Vagina (tissue), 2 donors: ENCODE data around the gene PTPN4.

Experiments
- POLR2AphosphoS5 ChIP-seq, 2 donors: sonication (generic); formaldehyde crosslinking; IDR thresholded peaks; one replicate each; pipeline ENCODE4 v1.9.0; 2017; ENCODE audit warnings: antibody characterized with exemption in 2 of 2, mild to moderate bottlenecking in 2 of 2, low read depth in 1 of 2; ENCODE audit not compliant: insufficient read depth in 1 of 2
- TF ChIP-seq, protein P1 (sequence below), 3 experiments: fragments of 450-650 bp in 2 of 3; fragments of 200-600 bp in 1 of 3; sonication (generic) in 1 of 3; IDR thresholded peaks; one replicate each; pipeline ENCODE4 v1.5.1; 2017 to 2019; ENCODE audit warnings: antibody characterized with exemption in 3 of 3, mild to moderate bottlenecking in 2 of 3, moderate library complexity in 2 of 3

DNA sequence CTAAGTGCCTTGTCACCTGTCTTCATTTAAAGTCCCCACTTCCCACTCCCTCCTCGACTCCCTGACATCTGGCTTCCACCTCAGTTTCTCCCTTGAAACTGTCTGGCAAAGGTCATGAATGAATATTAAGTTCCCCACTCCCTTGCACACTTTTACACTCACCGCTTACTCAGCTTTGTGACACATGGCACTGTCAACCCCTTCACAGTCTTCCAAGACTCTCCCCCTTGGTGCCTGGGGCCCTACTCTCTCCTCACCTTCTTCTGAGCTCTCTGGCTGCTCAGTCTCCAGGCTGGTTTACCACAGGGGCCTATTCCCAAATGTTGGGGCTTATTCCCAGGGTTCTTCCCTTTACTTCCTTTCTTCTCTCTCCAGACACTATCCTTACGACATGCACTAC, 17.9 kb upstream of the PTPN4 start:
- TF ChIP-seq, protein P1, sequence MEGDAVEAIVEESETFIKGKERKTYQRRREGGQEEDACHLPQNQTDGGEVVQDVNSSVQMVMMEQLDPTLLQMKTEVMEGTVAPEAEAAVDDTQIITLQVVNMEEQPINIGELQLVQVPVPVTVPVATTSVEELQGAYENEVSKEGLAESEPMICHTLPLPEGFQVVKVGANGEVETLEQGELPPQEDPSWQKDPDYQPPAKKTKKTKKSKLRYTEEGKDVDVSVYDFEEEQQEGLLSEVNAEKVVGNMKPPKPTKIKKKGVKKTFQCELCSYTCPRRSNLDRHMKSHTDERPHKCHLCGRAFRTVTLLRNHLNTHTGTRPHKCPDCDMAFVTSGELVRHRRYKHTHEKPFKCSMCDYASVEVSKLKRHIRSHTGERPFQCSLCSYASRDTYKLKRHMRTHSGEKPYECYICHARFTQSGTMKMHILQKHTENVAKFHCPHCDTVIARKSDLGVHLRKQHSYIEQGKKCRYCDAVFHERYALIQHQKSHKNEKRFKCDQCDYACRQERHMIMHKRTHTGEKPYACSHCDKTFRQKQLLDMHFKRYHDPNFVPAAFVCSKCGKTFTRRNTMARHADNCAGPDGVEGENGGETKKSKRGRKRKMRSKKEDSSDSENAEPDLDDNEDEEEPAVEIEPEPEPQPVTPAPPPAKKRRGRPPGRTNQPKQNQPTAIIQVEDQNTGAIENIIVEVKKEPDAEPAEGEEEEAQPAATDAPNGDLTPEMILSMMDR (IDR thresholded peaks at IDR 0.05): no peak
- TF ChIP-seq POLR2AphosphoS5 (IDR thresholded peaks at IDR 0.05; ENCODE audit: insufficient read depth in 1 of 2, low read depth in 1 of 2): no peak
